HCT116 (cell line): Measurements from ENCODE around the gene SLC9C2. TPM values are rescaled to one million over a fixed set of nuclear protein-coding genes. Genes with fewer than 3 reads are reported as not detected.

Experiments used
- ATAC-seq: fragments of 200-7000 bp; cut with Tn5 transposase; 2 replicates; pipeline ENCODE4 v1.9.1; 2020; ENCODE audit warnings: mild to moderate bottlenecking, moderate library complexity
- BruUV-seq: library from RNA; stranded (reverse); fragments of 400-500 nt; replicated peaks from 2 replicates; lab custom pipeline; 2021; lab: Mats Ljungman, UMichigan
- CTCF ChIA-PET: fragments of 300-600 bp; sonication (Branson Sonifier 250); formaldehyde crosslinking; loops from one replicate; lab custom pipeline; 2021; ENCODE audit warnings: antibody characterized with exemption; lab: Charles Lee
- POLR2A ChIA-PET: fragments of 300-600, 350-600 bp; sonication (Branson Sonifier 250); formaldehyde crosslinking; loops from one replicate; lab custom pipeline; 2021; ENCODE audit warnings: antibody characterized with exemption; lab: Charles Lee
- RAD21 ChIA-PET, 2 experiments: fragments of 300-600 bp; sonication (Branson Sonifier 250); formaldehyde crosslinking; loops; one replicate each; lab custom pipeline; 2023; ENCODE audit warnings: low total read pairs in 2 of 2; ENCODE audit not compliant: uncharacterized antibody in 2 of 2, unreplicated experiment in 2 of 2, low non-redundant PET in 1 of 2; lab: Charles Lee
- DNase-seq: peaks from one replicate; pipeline ENCODE4 v3.0.0-alpha.2; 2010; ENCODE audit warnings: low read depth, low spot score
- H2AFZ ChIP-seq: fragments of 200-600 bp; shearing (Covaris generic), sonication (generic); 2 replicates; pipeline ENCODE4 v1.6.1; 2017; ENCODE audit warnings: low read depth, mixed run types, mixed read lengths, antibody characterized with exemption, low read length; ENCODE audit not compliant: poor library complexity, severe bottlenecking
- H3K27ac ChIP-seq: 2 replicates; pipeline ENCODE4 v1.5.1; 2012; ENCODE audit warnings: low read depth, low read length
- H3K27me3 ChIP-seq: fragments of 200-600 bp; sonication (generic); 2 replicates; pipeline ENCODE4 v1.6.1; 2016; ENCODE audit warnings: mixed run types, low read length, mixed read lengths; ENCODE audit not compliant: insufficient read depth
- H3K36me3 ChIP-seq, 2 experiments: fragments of 200-500 bp in 1 of 2; fragments of 200-600 bp in 1 of 2; sonication (Bioruptor generic) in 1 of 2; sonication (generic) in 1 of 2; 2 replicates each; pipeline versions ENCODE4 v1.5.1 to v1.6.1; 2014 to 2016; ENCODE audit warnings: low read length in 2 of 2, inconsistent platforms in 1 of 2, mixed read lengths in 1 of 2, mixed run types in 1 of 2; ENCODE audit not compliant: insufficient read depth in 2 of 2, control insufficient read depth in 1 of 2
- H3K4me1 ChIP-seq, 2 experiments: fragments of 200-600 bp in 1 of 2; sonication (generic) in 1 of 2; 2 replicates each; pipeline versions ENCODE4 v1.5.1 to v1.6.1; 2012 to 2017; ENCODE audit warnings: low read length in 2 of 2, inconsistent platforms in 1 of 2, mild to moderate bottlenecking in 1 of 2, mixed read lengths in 1 of 2, mixed run types in 1 of 2, moderate library complexity in 1 of 2; ENCODE audit not compliant: insufficient read depth in 2 of 2, control insufficient read depth in 1 of 2
- H3K4me2 ChIP-seq: fragments of 200-600 bp; sonication (generic); 2 replicates; pipeline ENCODE4 v1.6.1; 2017; ENCODE audit warnings: mixed run types, low read length, mixed read lengths
- H3K4me3 ChIP-seq, 2 experiments: fragments of 200-600 bp in 1 of 2; sonication (generic) in 1 of 2; replicated peaks in 1 of 2; 2 replicates each; pipeline ENCODE4 v1.5.1; 2011 to 2016; ENCODE audit warnings: low read length in 2 of 2, control low read depth in 1 of 2, low read depth in 1 of 2, mild to moderate bottlenecking in 1 of 2, mixed read lengths in 1 of 2, mixed run types in 1 of 2
- H3K79me2 ChIP-seq: fragments of 200-600 bp; sonication (generic); 2 replicates; pipeline ENCODE4 v1.6.1; 2017; ENCODE audit warnings: mild to moderate bottlenecking, mixed run types, low read length, moderate library complexity, mixed read lengths; ENCODE audit not compliant: insufficient read depth
- H3K9ac ChIP-seq: fragments of 200-600 bp; sonication (generic); 2 replicates; pipeline ENCODE4 v1.6.1; 2016; ENCODE audit warnings: low read length, mixed read lengths
- H3K9me2 ChIP-seq: fragments of 200-600 bp; sonication (generic), shearing (Covaris generic); 2 replicates; pipeline ENCODE4 v1.6.1; 2017; ENCODE audit warnings: mixed run types, mild to moderate bottlenecking, moderate library complexity; ENCODE audit not compliant: insufficient read depth
- H3K9me3 ChIP-seq, 2 experiments: fragments of 200-500 bp in 1 of 2; fragments of 200-600 bp in 1 of 2; sonication (Bioruptor generic) in 1 of 2; sonication (generic) in 1 of 2; 2 replicates each; pipeline ENCODE4 v1.6.1; 2014 to 2017; ENCODE audit warnings: low read length in 2 of 2, mixed read lengths in 2 of 2, inconsistent platforms in 1 of 2, low read depth in 1 of 2, mild to moderate bottlenecking in 1 of 2, mixed run types in 1 of 2, moderate library complexity in 1 of 2; ENCODE audit not compliant: control insufficient read depth in 1 of 2, insufficient read depth in 1 of 2
- H4K20me1 ChIP-seq: fragments of 200-600 bp; sonication (generic), shearing (Covaris generic); 2 replicates; pipeline ENCODE4 v1.6.1; 2017; ENCODE audit warnings: mixed run types, mild to moderate bottlenecking, moderate library complexity; ENCODE audit not compliant: insufficient read depth
- ATF3 ChIP-seq: IDR thresholded peaks from 2 replicates; pipeline ENCODE4 v1.6.1; 2012
- CBX3 ChIP-seq: IDR thresholded peaks from 2 replicates; pipeline ENCODE4 v1.6.1; 2012; ENCODE audit warnings: low read depth
- CEBPB ChIP-seq: IDR thresholded peaks from 2 replicates; pipeline ENCODE4 v1.6.1; 2012; ENCODE audit warnings: low read depth
- EGR1 ChIP-seq: IDR thresholded peaks from 2 replicates; pipeline ENCODE4 v1.6.1; 2012; ENCODE audit warnings: low read depth
- EZH2 ChIP-seq: fragments of 200-600 bp; sonication (generic); IDR thresholded peaks from 2 replicates; pipeline ENCODE4 v1.6.1; 2017; ENCODE audit warnings: antibody characterized with exemption, mixed run types
- EZH2phosphoT487 ChIP-seq: fragments of 200-600 bp; IDR thresholded peaks from 2 replicates; pipeline ENCODE4 v1.6.1; 2018; ENCODE audit warnings: antibody characterized with exemption, borderline replicate concordance
- FOSL1 ChIP-seq: IDR thresholded peaks from 2 replicates; pipeline ENCODE4 v1.6.1; 2012; ENCODE audit warnings: low read depth
- JUND ChIP-seq: IDR thresholded peaks from 2 replicates; pipeline ENCODE4 v1.6.1; 2012
- MAX ChIP-seq: IDR thresholded peaks from 2 replicates; pipeline ENCODE4 v1.6.1; 2012
- POLR2A ChIP-seq: IDR thresholded peaks from 2 replicates; pipeline ENCODE4 v1.7.0; 2011; ENCODE audit warnings: borderline replicate concordance; ENCODE audit not compliant: insufficient read depth, insufficient read length; ENCODE audit errors: extremely low read depth
- POLR2AphosphoS5 ChIP-seq: IDR thresholded peaks from 2 replicates; pipeline ENCODE4 v1.6.1; 2011; ENCODE audit warnings: mild to moderate bottlenecking, low read depth, low read length, moderate library complexity
- RAD21 ChIP-seq: IDR thresholded peaks from 2 replicates; pipeline ENCODE4 v1.6.1; 2012; ENCODE audit warnings: low read depth, mild to moderate bottlenecking
- REST ChIP-seq: IDR thresholded peaks from 2 replicates; pipeline ENCODE4 v1.6.1; 2012; ENCODE audit warnings: low read depth
- SRF ChIP-seq: IDR thresholded peaks from 2 replicates; pipeline ENCODE4 v1.6.1; 2012; ENCODE audit warnings: low read depth
- YY1 ChIP-seq: IDR thresholded peaks from 2 replicates; pipeline ENCODE4 v1.6.1; 2011; ENCODE audit warnings: low read length, low read depth, moderate library complexity, mild to moderate bottlenecking; ENCODE audit not compliant: insufficient replicate concordance; ENCODE audit errors: extremely low read depth
- intact Hi-C: fragments of 100-400 bp; cut with micrococcal nuclease; formaldehyde crosslinking; loops from 2 replicates; pipeline ENCODE4 v1.10.0; 2022
- total RNA-seq: library from RNA; stranded (reverse); gene quantifications from one replicate; pipeline ENCODE4 v1.2.1, GENCODE V29; 2021; ENCODE audit not compliant: unreplicated experiment
- TF ChIP-seq, protein P1 (sequence below): IDR thresholded peaks from 2 replicates; pipeline ENCODE4 v1.6.1; 2011; ENCODE audit warnings: mild to moderate bottlenecking, low read length, moderate library complexity; ENCODE audit not compliant: insufficient replicate concordance; ENCODE audit errors: extremely low read depth

SLC9C2 gene
- total RNA-seq, 1 experiment from 2014 or later = not detected

GRCh38 chr1:173608503-173609216 is 5.8 kb upstream of the SLC9C2 start:
- DNase-seq = no peak
- H3K4me1 ChIP-seq = no peaks in the 10 kb centered on the region
- H3K9ac ChIP-seq = no peak overlapping the region
- H2AFZ ChIP-seq = no peak overlapping the region
- no peaks in the 10 kb centered on the region for H3K27me3 ChIP-seq
- no peaks in the 10 kb centered on the region for H3K36me3 ChIP-seq
- POLR2A ChIA-PET = no interaction called here
- intact Hi-C loops = no loop called here
- H3K4me3 ChIP-seq = no peak overlapping the region
- H3K4me2 ChIP-seq = no peak overlapping the region
- no peak overlapping the region for H3K27ac ChIP-seq
- H3K9me2 ChIP-seq = no peaks in the 10 kb centered on the region
- no TSS peak for BruUV-seq
- ATAC-seq = no peak
- no peaks in the 10 kb centered on the region for H3K9me3 ChIP-seq
- no peaks in the 10 kb centered on the region for H3K79me2 ChIP-seq
- no peaks in the 10 kb centered on the region for H4K20me1 ChIP-seq
- RAD21 ChIA-PET = no interaction called here
- CTCF ChIA-PET = no interaction called here
- TF ChIP-seq ATF3 (no peak), REST (no peak), EZH2 (no peak), RAD21 (no peak), FOSL1 (no peak), CEBPB (no peak), POLR2A (no peak), YY1 (no peak), JUND (no peak), MAX (no peak), EGR1 (no peak), POLR2AphosphoS5 (no peak), CBX3 (no peak), SRF (no peak), EZH2phosphoT487 (no peak)
- TF ChIP-seq, protein P1, sequence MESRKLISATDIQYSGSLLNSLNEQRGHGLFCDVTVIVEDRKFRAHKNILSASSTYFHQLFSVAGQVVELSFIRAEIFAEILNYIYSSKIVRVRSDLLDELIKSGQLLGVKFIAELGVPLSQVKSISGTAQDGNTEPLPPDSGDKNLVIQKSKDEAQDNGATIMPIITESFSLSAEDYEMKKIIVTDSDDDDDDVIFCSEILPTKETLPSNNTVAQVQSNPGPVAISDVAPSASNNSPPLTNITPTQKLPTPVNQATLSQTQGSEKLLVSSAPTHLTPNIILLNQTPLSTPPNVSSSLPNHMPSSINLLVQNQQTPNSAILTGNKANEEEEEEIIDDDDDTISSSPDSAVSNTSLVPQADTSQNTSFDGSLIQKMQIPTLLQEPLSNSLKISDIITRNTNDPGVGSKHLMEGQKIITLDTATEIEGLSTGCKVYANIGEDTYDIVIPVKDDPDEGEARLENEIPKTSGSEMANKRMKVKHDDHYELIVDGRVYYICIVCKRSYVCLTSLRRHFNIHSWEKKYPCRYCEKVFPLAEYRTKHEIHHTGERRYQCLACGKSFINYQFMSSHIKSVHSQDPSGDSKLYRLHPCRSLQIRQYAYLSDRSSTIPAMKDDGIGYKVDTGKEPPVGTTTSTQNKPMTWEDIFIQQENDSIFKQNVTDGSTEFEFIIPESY = no peak
